Astrocyte of the cerebellum (primary cell): ENCODE results near the gene TEX22.

ENCODE experiments used
- DNase-seq: peaks from one replicate; pipeline ENCODE4 v3.0.0-alpha.2; 2011; ENCODE audit warnings: low read depth
- H3K4me3 ChIP-seq: 2 replicates; pipeline ENCODE4 v1.5.1; 2011; ENCODE audit warnings: mild to moderate bottlenecking, low read depth, low read length, moderate library complexity
- in situ Hi-C: cut with HindIII; loops from 2 replicates; pipeline ENCODE4 v1.10.0; 2017; ENCODE audit warnings: low sequenced_read_pairs
- TF ChIP-seq, protein P1 (sequence below): IDR thresholded peaks from 2 replicates; pipeline ENCODE4 v1.5.1; 2012; ENCODE audit warnings: low read length, low read depth, moderate library complexity, mild to moderate bottlenecking; ENCODE audit errors: missing control alignments

Gene TEX22, protein sequence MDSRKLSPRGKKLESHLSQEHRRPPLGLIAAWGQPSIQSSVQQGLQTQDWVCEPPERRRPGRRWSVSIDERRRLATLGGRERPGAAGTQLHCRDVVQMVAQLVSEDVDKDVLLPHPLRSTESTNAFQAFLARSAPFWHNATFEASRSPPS

DNA sequence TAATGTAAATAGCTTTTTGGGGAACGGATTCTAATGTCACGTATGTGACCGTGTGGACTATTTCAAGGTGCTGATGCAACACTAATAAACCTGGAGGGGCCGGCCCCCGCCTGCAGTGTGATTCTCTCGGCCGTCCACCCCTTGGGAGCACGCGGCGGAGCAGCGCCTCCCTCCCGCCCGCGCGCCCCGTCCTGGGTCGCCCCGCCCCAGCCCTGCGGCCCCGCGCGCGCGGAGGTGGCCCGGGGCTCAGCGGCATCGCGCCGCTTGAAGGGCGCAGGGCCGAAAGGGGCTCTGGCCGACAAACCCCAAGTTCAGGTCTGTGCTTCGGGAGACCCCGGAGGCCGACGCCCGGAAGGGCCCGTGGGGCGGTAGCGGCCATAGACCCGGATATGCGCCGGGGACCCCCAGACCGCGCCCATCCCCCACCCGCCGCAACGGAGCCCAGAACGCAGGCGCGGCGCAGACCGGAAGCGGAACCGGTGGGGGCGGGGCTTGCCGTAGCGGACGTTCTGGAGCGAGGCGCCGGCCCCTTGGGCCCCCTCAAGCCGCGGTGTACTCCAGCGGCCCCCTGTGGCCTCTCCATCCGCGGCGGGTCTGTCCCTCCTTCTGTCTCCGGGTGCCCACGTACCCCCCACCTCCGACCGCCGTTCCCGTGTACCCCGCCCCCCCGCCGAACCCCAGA is at the start of gene TEX22:
Gene TEX22, plus strand, starts transcription at position 495 of the 682 bp plus-strand sequence. CDS start 803 bp downstream, outside the sequence.
- TF ChIP-seq, protein P1, sequence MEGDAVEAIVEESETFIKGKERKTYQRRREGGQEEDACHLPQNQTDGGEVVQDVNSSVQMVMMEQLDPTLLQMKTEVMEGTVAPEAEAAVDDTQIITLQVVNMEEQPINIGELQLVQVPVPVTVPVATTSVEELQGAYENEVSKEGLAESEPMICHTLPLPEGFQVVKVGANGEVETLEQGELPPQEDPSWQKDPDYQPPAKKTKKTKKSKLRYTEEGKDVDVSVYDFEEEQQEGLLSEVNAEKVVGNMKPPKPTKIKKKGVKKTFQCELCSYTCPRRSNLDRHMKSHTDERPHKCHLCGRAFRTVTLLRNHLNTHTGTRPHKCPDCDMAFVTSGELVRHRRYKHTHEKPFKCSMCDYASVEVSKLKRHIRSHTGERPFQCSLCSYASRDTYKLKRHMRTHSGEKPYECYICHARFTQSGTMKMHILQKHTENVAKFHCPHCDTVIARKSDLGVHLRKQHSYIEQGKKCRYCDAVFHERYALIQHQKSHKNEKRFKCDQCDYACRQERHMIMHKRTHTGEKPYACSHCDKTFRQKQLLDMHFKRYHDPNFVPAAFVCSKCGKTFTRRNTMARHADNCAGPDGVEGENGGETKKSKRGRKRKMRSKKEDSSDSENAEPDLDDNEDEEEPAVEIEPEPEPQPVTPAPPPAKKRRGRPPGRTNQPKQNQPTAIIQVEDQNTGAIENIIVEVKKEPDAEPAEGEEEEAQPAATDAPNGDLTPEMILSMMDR = no peak
- in situ Hi-C loops = no loop called here

DNA sequence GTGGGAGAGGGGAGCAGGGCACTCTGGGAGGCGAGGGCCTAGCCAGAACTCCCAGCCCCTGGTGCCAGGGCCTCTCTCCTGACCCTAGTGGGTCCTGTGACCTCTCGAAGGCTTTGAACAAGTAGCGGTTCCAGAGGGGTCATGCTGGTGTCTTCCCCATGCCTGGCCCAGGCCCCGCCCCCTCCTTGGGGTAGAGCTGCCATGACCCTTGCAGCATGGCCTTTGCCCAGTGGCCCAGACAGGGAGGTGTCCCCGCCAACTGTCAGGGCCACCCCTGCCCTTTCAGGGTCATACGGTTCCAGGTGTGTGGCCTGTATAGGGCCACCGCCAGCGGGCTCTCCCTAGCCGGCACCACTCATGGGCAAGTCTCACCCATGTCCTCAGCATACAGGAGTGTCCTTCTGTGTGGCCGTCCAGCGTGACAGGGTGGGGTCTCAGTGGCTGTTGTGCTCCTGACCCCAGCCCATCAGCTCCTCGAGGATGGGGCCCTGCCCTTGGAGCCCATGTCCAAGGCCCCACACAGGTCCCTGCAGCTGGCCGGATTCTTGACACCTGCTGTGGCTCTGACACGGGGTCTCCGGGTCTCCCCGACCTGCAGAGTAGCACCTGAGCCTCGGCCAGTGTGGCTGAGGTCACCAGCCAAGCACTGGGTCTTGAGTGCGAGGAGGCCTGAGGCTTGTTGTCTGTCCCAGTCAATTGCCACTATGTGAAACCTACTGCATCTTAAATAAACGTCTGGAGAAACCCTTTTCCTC is 49.2 kb upstream of the TEX22 start:
- TF ChIP-seq, protein P1 = no peak
- DNase-seq = no peak
- in situ Hi-C loops = no loop called here
- H3K4me3 ChIP-seq = no peak overlapping the region

More for the DNA sequence above, at the start of gene TEX22:
- H3K4me3 ChIP-seq = peak within 1 kb of the TSS; percentile 71
- peak; percentile 22 for DNase-seq

DNA sequence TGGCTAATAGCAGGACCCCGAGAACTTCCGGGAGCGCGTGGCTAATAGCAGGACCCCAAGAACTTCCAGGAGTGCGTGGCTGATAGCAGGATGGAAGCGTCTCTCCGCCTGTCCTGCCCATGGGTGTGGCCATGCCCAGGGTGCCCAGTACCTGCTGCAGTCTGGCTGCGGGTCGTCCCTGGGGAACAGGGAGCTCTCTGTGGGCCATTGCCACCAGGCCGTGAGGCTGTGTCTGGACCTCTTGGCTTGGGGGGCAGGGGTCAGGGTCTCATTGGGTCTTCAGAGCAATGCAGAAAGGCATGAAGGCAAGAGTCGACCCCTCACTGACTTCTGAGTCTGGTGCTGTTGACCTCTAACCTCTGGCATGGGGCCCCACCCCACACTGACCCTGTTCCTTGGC is 48.3 kb upstream of the TEX22 start:
- TF ChIP-seq, protein P1 = no peak
- H3K4me3 ChIP-seq = no peak overlapping the region
- no peak for DNase-seq
- in situ Hi-C loops = no loop called here

DNA sequence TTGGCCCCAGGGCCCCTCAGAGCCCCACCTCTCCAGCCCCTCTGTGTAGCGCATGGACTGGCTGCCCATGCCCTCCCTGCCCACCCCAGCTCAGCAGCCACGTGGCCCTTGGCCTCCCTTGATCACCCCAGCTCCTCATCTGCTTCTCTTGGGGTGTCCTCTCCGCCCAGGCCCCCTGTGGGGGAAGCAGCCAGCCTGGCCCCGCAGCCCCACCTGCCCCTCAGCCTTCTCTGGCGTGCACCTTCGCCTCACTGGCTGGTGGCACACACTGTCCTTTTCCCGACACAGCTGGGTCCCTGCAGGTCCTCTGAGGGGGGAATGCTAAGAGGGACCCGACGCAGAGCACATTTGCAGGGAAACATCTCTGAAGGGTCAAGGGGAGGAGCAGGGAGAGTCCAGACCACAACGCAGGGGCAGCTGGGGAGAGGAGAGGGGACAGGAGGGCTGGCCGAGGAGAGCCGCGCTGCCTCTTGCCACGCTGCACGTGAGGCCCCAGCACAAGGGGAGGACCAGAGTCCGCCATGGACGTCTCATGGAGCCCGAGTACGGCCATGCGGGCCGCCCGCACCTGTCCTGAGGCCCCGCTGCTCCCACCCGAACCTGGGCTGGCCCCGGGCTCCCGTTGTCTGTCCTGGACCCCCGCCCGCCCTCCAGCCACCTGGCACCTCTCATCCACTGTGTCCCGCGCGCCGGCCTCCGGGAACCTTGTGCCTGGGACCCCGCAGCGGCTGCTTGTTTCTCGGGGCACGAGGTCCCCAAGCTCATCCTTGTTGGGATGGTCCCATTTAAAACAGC is 47.7 kb upstream of the TEX22 start:
- in situ Hi-C loops = no loop called here
- no peak overlapping the region for H3K4me3 ChIP-seq
- no peak for DNase-seq
- TF ChIP-seq, protein P1 = no peak

DNA sequence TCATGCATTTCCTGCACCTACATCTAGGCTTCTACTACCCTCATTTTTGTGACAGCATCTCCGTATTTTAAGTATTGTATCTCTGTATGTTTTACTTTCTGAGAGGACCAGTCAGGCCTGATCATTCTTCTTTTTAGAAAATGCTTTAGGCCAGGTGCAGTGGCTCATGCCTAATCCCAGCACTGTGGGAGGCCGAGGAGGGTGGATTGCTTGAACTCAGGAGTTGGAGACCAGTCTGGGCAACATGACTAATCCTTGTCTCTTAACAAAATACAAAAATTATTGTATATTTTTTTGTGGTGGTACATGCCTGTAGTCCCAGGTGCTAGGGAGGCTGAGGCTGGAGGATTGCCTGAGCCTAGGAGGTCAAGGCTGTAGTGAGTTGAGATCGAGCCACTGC is 46.9 kb upstream of the TEX22 start:
- no peak overlapping the region for H3K4me3 ChIP-seq
- DNase-seq = no peak
- TF ChIP-seq, protein P1 = no peak
- in situ Hi-C loops = no loop called here
